GM12801 (cell line): Measurements from ENCODE around the gene LILRA1.

Experiments
- TF ChIP-seq, protein P1 (sequence below): IDR thresholded peaks from one replicate; pipeline ENCODE4 v1.5.1; 2011; ENCODE audit warnings: control low read depth; ENCODE audit not compliant: insufficient read length; ENCODE audit errors: extremely low read depth

Gene LILRA1

DNA sequence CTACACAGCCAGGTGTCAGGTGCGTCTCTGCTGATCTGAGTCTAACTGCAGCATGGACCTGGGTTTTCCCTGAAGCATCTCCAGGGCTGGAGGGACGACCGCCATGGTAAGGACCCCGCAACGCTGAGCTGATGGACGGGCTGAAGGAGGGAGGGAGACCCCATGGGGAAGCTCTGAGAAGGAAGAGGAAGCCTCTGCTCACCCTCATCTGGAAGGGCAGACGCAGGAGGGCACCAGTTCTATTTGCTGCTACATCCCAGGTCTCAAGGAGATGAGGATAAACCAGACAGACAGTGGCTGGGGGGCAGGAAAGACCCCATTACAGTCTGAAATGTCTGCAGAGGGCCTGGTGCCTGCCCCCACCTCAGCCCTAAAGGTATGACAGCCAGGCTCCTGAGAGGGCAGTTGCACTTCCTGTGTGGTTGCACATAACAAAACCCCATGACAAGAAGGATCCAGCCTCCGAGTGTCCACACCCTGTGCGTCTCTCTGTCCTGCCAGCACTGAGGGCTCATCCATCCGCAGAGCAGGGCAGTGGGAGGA, 20.0 kb upstream of the LILRA1 start, which contains the start of gene LILRA2:
Gene LILRA2 (plus strand): TSS at position 461 of the 543 bp plus-strand sequence. CDS start 89 bp downstream, outside the sequence.
- TF ChIP-seq, protein P1, sequence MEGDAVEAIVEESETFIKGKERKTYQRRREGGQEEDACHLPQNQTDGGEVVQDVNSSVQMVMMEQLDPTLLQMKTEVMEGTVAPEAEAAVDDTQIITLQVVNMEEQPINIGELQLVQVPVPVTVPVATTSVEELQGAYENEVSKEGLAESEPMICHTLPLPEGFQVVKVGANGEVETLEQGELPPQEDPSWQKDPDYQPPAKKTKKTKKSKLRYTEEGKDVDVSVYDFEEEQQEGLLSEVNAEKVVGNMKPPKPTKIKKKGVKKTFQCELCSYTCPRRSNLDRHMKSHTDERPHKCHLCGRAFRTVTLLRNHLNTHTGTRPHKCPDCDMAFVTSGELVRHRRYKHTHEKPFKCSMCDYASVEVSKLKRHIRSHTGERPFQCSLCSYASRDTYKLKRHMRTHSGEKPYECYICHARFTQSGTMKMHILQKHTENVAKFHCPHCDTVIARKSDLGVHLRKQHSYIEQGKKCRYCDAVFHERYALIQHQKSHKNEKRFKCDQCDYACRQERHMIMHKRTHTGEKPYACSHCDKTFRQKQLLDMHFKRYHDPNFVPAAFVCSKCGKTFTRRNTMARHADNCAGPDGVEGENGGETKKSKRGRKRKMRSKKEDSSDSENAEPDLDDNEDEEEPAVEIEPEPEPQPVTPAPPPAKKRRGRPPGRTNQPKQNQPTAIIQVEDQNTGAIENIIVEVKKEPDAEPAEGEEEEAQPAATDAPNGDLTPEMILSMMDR: no peak

GRCh38 chr19:54574051-54574450, 19.4 kb upstream of the LILRA1 start:
- TF ChIP-seq, protein P1: no peak

- TF ChIP-seq, protein P1: no peak
Measured at GRCh38 chr19:54574527-54575056, 18.8 kb upstream of the LILRA1 start.

- TF ChIP-seq, protein P1: no peak
Measured at GRCh38 chr19:54576411-54576976, 16.9 kb upstream of the LILRA1 start.

- TF ChIP-seq, protein P1: no peak
Measured at GRCh38 chr19:54577334-54577733, 16.1 kb upstream of the LILRA1 start.

DNA sequence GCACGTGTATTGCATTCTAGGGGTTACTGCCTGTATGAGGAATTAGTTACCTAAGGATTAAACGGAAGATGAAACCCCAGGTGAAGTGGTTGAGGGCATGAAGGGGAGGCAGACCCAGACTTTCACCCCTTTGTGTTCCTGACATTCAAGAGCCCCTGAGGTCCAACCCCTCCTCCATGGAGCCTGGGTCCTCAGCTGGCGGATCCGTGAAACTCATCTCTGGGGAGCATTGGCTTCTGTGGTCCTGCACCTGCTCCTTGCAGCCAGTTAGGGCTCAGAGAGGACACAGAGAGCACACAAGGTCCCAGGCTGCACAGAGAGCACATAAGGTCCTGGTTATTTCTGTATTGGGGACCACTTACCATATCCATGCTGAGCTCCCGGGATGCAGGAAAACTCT, 7.0 kb upstream of the LILRA1 start:
- TF ChIP-seq, protein P1: no peak

GRCh38 chr19:54587026-54587425, 6.4 kb upstream of the LILRA1 start:
- TF ChIP-seq, protein P1: no peak
